G401.6 (cell line): Measurements from ENCODE around the gene GATD1.
A peak's percentile ranks its signal among the peaks of the same experiment; 100 is the strongest.

Source experiments
- FAIRE-seq: peaks from 2 replicates; lab custom pipeline; 2012; peaks lifted over from hg19 to GRCh38; lab: Jason Lieb, UNC

The GATD1 gene, protein sequence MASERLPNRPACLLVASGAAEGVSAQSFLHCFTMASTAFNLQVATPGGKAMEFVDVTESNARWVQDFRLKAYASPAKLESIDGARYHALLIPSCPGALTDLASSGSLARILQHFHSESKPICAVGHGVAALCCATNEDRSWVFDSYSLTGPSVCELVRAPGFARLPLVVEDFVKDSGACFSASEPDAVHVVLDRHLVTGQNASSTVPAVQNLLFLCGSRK

DNA sequence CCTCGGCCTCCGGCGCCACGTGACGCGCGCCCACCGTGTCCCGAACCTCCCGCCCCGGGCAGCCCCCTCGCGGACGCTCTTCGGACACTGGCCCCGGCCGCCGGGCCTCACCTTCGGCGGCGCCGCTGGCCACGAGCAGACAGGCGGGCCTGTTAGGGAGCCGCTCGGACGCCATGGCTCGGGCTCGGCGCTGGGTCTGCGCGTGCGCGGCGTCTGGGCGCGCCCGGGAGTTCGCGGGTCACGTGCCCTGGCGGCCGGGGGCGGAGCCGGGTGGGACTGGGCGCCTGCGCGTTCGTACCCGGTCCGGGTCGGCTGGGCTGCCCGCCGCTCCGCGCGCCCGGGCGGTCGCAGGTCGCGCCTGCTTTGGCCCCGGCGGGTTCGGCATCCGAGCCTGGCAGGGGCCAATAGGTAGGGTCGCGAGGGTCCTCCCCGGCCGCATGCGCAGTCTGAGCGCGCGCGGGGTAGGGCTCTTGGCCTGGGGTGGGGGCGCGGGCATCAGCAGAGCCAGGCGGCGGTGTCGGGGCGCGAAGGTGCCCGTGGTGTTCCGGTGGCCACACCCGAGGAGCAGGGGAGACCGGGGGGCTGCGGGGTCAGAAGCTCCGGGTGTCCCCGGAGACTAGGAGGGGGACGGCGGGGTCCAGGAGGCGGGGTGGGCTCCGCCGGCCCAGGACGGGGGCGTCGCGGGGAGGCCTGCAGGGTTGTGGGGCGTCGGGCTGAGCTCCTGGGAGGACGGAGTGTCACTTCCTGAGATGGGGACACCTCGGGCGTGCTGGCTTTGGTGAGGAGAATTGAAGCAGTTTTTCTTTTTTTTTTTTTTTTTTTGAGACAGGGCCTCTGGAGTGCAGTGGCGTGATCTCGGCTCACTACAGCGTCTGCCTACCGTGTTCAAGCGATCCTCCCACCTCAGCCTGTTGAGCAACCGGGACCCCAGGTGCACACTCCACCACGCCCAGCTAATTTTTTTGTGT is at the start of gene GATD1:
Gene GATD1 (minus strand): TSS at position 200 of the 968 bp plus-strand sequence. CDS start 25 bp downstream, at position 175.
- no peak for FAIRE-seq

DNA sequence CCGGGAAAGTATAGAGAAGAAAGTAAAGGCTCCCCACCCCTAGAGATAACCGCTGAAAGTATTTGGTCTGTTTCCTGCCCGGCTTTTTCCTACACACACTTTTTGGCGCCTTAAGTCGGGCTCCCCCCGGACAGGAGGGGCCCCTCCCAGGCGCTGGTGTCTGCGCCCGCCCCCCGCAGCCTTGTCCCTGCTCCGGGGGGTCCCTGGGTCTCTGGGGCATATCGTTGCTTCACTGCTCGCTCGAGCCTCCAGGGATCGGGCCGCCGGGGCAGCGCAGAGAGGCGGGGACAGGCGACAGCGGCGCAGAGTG is 49.5 kb upstream of the GATD1 start:
- FAIRE-seq: no peak

DNA sequence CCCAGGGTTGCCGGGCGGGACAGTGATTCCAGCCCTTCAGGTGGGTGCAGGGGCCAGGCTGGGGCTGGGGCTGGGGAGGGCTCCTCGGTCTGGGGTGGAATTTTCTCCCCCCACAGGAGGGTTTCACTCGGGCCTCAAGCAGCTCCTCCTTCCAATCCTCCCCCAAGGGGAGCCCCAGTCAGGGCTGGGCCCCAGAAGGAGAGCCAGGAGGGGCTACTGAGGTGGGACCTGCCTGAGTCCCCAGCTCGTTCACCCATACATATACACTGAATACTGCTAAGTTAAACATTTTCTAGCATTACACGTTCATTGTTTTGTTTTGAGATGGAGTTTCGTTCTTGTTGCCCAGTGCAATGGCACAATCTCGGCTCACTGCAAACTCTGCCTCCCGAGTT is 48.9 kb upstream of the GATD1 start:
- FAIRE-seq: no peak

DNA sequence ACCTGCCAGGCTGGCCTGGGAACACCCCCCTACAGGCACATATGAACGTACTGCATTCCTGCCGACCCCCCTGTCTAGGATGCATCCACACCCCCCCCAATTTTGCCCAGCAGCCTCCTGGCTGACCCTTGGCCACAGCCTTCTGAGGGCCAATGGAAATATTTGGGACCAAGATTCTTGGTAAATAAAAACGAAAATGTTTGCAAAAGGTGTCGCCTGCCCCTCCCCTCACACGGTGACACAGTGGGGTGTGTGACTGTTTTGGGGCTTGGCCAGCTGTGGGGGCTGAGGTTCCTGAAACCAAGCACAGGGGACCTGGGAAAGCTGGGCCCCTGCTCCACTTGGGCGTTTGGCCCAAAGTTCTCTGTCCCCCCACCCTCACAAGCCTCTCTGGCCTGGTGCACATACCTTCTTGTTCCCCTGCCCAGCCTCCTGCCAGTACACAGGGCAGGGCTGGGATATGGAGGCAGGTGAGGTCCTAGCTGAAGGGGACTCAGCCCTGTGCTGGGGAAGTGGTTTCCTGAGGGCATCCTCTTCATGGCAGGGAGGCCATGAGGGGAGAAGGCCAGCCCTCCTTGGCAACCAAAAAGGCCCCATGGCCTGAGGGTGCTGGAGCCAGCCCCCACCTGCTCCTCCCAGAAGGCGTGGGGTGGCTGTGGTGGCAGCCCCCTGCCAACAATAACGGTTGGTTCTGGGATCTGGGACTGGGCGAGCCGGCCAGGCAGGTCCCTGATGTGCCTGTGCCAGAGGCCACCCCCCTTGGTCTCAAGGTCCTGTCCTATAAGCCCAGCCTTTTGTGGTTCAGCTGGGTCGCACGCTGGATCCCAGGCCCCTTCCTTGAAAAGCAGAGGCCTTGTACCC is 48.3 kb upstream of the GATD1 start:
- FAIRE-seq: no peak

DNA sequence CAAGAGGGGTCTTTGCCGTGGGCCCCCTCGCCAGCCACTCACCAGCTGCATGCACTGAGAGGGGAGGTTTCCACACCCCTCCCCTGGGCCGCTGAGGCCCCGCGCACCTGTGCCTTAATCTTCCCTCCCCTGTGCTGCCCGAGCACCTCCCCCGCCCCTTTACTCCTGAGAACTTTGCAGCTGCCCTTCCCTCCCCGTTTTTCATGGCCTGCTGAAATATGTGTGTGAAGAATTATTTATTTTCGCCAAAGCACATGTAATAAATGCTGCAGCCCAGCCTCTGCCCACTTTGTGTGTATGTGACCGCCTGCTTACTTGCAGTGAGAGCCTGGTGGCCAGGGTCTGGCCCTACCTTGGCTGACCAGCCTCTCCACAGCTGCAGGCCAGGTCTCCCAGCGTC is 47.7 kb upstream of the GATD1 start:
- FAIRE-seq: no peak

DNA sequence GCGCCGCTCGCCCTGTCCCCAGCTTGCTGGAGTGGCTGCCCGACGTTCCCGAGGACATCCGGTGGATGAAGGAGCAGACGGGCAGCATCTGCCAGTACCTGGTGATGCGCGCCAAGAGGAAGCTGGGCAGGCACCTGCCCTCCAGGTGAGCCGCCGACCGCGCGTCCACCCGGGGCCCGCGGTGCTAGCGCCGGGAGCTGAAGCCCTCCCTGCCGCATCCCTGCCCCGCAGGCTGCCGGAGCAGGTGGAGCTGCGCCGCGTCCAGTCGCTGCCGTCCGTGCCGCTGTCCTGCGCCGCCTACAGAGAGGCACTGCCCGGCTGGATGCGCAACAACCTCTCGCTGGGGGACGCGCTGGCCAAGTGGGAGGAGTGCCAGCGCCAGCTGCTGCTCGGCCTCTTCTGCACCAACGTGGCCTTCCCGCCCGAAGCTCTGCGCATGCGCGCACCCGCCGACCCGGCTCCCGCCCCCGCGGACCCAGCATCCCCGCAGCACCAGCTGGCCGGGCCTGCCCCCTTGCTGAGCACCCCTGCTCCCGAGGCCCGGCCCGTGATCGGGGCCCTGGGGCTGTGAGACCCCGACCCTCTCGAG is 47.1 kb upstream of the GATD1 start:
- FAIRE-seq: no peak

DNA sequence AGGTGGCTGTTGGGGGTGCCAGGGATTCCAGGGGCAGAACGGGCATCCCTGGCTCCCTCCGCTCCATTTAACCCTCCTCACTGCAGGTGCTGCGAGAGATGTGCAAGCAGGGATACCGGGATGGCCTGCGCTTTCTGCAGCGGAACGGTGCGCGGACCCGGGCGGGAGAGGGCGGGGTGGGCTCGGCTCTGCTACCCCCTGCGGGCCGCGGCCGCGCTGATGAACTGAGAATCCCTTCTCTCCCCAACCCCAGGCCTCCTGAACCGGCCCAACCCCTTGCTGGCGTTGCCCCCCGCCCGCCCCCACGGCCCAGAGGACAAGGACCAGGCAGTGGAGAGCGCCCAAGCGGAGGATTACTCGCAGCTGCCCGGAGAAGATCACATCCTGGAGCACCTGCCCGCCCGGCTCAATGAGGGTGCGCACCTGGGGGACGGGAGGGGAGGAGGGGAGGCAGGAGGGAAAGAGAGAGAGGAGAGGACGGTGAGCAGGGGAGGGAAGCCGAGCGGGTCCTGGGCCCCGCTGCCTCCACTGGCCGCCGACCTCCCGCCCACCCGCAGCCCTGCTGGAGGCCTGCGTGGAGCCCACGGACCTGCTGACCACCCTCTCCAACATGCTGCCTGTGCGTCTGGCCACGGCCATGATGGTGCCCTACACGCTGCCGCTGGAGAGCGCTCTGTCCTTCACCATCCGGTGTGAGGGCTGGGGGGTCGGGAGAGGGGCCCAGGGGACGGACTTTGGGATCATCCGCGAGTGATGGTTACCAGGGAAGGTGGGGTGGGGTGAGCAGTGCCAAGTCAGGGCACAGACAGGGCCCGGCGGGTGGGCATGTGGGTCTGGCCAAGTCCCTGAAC is 46.4 kb upstream of the GATD1 start:
- no peak for FAIRE-seq

DNA sequence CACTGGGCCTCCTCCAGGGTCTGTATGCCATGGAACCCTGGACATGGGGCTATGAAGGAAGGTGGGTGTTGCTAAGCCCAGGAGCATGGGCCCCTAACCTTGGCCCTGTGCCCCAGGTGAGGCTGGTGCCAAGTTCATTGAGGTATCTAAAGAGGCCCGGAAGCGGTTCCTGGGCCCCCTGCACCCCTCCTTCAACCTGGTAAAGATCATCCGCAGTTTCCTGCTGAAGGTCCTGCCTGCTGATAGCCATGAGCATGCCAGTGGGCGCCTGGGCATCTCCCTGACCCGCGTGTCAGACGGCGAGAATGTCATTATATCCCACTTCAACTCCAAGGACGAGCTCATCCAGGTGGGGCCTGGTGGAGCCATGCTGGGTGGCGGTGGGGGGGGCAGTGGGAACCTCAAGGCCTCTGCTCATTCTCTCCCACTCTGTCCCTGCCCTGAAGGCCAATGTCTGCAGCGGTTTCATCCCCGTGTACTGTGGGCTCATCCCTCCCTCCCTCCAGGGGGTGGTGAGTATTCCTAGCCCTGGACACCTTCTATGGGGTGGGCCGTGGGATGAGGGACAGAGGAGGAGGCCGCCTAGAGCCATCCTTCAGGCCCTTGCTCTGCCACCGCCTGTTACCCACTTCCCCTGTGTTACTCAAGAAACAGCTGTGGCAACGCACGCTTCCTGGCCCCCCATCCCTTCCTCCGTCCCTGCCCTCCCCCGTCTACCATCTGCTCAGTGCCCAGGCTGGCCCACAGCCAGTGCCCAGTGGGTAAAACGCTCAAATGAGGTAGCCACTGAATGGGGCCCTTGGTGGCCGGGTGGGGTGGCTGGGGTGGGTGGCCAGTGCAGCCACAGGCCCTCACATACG is 44.5 kb upstream of the GATD1 start:
- no peak for FAIRE-seq

DNA sequence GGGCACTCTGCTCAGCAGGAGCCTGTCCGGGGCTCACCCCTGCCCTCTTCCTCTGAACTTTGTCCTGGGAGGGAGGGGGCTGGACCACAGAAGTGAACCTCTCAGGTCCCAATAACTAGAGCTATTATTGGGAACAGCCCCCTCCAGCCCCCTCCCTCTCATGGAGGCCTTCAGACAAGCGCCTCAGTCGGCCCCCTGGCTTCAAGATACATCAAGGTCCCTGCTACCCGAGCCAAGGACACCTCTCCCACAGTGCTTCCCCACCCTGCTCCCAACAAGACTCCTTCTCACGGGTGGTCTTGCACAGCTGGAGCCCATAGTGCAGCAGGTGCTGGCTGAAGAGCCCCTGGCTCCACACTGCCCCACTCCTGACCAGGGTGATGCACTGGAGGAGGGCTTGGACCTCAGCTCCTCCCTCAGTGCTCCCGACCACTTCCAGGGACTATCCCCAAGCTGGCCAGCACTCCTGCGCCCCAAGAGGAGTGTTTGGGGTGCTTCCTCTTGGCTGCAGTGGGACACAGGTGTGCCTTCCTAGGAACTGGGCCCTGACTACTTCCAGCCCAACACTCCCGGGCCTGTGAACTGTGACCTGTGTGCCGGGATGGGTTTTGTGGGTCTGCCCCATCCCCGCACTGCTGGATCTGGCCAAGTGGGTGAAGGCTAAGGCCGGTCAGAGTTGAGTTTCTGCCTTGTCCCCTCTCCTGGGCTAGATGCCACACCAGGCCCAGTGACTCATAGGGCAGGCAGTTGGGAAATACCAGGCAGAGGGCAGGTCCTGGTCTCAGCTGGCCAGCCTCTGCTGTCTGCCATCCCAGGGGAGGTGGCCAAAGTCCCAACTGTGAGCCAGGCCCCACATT is 43.6 kb upstream of the GATD1 start:
- FAIRE-seq: no peak

DNA sequence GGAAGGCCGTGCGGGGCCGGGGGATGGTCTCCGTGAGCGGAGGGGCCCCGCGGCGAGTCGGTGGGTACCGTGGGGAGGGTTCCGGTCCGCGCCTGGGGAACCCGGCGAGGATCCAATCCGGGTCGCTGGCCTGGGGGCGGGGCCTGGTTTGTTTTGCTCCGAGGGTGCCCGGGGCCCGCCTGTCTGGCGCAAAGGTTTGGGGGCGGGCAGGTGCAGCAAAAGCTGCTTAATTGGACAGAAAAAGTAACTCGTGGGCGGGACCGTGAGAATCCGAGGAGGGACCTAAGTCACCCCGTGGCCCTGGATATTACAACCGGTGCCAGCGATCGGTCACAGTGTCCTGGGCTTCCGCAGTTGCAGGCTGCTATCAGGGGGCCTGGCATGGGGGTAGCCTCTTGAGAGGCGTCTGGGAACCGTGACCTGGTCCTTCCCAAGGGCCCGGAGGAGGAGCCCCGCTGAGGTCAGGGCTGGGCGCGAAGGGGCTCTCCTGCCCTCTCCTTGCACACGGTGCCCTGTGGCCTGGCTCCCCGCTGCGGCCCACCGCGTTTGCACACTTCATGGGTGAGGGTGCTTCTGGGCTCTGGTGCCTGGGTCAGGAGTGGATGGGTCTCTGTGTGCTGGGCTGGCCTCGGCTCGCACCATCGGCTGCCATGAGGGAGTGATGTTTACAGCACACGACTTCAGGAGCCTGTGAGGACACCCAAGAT is 42.8 kb upstream of the GATD1 start:
- FAIRE-seq: peak; percentile 88

DNA sequence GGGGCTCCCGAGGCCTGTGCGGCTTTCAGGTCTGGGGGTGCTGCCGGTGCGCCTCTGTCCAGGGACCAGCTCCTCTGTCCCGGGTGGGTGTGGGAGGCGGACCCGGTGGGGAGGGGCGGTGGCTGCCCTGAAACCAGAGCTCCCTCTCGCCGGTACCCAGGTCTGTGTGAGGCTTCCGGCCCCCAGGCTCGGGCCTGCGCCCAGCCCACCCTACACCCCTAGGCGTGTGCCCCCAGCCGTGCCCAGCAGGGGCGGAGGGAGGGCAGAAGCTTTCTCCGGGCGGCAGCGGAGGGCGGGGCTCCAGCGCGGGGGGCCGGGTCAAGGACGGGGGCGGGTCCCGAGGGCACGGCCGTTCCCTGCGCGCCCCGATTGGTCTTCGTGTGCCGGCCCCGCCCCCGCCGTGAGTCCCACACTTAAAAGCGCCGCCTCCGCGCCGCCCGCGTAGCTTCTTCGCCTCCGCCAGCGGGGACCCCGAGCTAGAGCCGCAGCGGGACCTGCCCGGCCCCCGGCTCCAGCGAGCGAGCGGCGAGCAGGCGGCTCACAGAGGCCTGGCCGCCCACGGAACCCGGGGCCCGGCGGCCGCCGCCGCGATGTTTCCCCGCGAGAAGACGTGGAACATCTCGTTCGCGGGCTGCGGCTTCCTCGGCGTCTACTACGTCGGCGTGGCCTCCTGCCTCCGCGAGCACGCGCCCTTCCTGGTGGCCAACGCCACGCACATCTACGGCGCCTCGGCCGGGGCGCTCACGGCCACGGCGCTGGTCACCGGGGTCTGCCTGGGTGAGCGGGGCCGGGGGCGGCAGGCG is 42.0 kb upstream of the GATD1 start:
- FAIRE-seq: no peak

DNA sequence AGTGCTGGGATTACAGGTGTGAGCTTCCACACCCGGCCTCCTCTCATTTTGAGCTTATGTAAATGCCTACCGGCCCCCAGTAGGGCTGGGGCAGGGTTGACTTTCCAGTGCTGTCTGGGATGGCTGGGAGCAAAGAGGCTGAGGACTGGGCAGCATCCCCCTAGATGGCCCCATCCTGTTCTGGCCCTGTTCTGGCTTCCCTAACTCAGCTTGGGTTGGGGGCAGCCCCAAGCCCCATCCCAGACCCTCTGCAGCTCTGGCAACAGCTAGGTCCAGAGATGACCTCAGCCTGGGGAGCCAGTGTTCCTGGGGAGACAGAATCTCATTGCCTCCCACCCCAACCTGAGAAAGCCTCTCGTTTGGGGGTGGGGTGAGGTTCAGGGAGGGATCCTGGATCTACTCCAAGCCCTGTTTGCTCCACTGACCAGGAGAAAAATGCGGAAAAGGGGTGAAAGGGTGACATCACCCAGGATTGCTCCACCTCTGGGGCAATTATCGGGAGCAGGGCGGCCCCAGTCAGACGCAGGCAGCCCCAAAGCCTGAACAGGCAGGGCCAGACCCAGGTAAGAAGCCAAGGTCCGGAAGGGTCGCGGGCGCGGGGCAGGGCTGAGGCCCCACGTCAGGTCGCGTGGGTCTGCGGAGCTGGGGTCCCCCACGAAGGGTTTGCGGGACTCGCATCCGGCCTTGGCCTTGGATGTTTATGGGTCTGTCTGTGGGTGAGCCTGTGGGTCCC is 41.3 kb upstream of the GATD1 start, which contains the start of gene PNPLA2:
Gene PNPLA2 (plus strand): TSS at position 519 of the 733 bp plus-strand sequence. CDS start 805 bp downstream, outside the sequence.
- peak; percentile 64 for FAIRE-seq

DNA sequence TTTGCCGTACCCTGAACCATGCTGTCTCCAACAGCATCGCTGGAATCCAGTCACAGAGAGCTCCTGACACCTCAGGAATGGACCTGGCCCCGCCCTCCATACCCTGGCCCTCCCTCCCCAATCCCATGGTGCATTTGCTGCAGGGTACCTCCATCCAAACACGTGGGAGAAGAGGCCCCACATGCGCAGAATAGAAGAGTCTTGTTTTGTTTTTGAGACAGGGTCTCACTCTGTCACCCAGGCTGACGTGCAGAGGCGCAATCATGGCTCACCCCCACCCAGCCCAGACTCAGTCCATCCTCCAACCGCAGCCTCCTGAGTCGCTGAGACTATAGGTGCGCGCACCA is 39.1 kb upstream of the GATD1 start:
- peak; percentile 96 for FAIRE-seq

DNA sequence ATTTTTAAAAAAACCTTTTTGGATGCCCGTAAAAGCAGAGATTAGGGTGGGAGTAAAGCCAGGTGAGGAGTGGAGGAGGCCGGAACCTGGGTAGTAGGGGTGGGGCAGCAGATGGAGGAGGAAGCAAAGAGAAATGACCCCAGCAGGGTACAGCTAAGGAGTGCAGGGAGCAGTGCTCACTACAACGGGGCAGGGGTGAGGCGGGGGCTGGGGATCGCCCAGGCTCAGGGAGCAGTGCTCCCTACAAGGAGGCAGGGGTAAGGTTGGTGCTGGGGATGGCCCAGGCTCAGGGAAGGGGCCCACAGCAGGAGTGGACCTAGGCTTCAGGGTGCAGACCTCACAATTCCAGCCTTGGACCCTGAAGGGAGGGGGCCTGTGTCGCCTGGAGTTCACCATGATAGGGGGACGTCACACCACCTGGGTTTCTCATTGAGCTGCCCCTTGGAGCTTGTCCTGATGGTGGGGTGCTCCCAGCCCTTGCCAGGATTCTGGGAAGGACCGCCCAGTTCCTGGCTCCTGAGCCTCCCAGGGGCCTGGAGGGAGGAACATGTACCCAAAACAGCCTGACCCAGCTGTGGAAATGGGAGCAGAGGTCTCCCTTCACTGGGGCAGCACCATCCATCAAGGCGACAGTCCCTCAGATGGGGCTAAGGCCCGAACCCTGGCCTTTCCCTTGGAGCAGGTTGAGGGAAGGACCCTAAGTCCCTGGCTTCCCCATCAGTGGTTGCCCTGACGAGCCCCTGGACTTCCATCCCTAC is 38.6 kb upstream of the GATD1 start:
- no peak for FAIRE-seq

DNA sequence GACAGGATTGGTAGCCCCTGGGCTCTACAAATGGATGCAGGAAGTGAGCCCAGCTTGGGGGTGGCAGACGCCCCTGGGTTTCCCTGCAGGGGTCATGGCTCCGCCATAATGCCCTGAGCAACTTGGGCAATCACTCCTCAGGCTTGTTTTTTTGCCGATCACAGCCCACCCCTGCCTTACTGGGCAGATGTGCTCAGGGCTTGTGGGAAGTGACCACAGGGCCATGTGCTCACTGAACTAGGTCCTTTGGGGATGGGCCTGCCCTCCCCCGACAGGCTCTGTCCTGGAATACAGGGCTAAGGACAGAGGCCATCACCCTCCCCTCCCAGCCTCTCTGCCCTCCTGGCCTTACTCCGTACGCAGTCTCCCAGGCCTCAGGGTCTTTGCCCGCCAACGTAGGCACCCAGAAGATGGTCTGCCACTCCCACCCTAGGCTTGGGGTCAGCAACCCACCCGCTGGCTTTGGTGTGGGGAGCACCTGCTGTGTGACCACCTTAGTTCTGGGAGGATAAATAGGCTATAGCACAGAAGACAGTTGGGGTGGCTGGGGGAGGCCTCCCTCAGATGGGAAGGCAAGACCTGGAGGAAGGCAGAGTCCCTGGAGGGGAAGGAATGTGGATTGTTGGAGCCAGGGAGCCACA is 36.3 kb upstream of the GATD1 start:
- FAIRE-seq: no peak

DNA sequence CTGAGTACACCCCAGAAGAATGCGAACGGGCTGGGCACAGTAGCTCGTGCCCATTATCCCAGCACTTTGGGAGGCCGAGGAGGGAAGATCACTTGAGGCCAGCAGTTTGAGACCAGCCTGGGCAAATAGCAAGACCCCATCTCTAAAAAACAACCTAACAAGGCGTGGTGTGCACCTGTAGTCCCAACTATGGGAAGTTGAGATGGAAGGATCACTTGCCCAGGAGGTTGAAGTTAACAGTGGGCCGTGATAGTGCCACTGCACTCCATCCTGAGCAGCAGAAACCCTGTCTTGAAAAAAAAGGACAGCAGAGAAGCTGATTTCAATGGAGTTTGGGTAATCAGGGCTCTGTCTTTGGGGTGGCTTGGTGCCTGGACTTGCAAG is 35.8 kb upstream of the GATD1 start:
- FAIRE-seq: no peak
